HepG2 (cell line): ENCODE data around the gene MAPK7. TPM values are rescaled to one million over a fixed set of nuclear protein-coding genes. Genes with fewer than 3 reads are reported as not detected.

ENCODE experiments used
- ATAC-seq: fragments of 200-7000 bp; cut with Tn5 transposase; 3 replicates; pipeline ENCODE4 v1.9.1; 2020; ENCODE audit warnings: mild to moderate bottlenecking, moderate library complexity
- BruUV-seq: library from RNA; stranded (reverse); fragments of 400-500 nt; replicated peaks from 2 replicates; lab custom pipeline; 2021; lab: Mats Ljungman, UMichigan
- CTCF ChIA-PET: fragments of 300-600 bp; formaldehyde crosslinking; extraction: SDS; loops from one replicate; lab custom pipeline; 2021; ENCODE audit warnings: low total read pairs, inconsistent platforms, low intra/inter-chr PET ratio; lab: Yijun Ruan, JAX
- POLR2A ChIA-PET: fragments of 350-600 bp; sonication (Branson Sonifier 250); formaldehyde crosslinking; loops from one replicate; lab custom pipeline; 2020; ENCODE audit warnings: antibody characterized with exemption, inconsistent platforms; lab: Yijun Ruan, JAX
- DNase-seq: peaks from one replicate; pipeline ENCODE4 v3.0.0-alpha.2; 2015; ENCODE audit warnings: low spot score
- FAIRE-seq: peaks from 3 replicates; lab custom pipeline; 2011; peaks lifted over from hg19 to GRCh38; lab: Jason Lieb, UNC
- H2AFZ ChIP-seq: one replicate; pipeline ENCODE4 v1.6.1; 2011; ENCODE audit warnings: low read length, inconsistent platforms
- H3K27ac ChIP-seq: fragments of 300-600 bp; 3 replicates; pipeline ENCODE4 v1.8.0; 2011; ENCODE audit warnings: mixed run types, mild to moderate bottlenecking, mixed read lengths, low read length, inconsistent platforms; ENCODE audit not compliant: insufficient read depth; ENCODE audit errors: extremely low read length
- H3K27me3 ChIP-seq, 2 experiments: fragments of 200-600 bp in 1 of 2; 2 replicates in 1 of 2; 3 replicates in 1 of 2; pipeline versions ENCODE4 v1.6.0 to v1.8.0; 2011; ENCODE audit warnings: low read length in 2 of 2, mild to moderate bottlenecking in 2 of 2, moderate library complexity in 2 of 2, inconsistent platforms in 1 of 2; ENCODE audit not compliant: insufficient read depth in 2 of 2, control insufficient read depth in 1 of 2
- H3K36me3 ChIP-seq, 2 experiments: fragments of 200-600 bp in 1 of 2; replicated peaks in 1 of 2; 2 replicates in 1 of 2; 3 replicates in 1 of 2; pipeline versions ENCODE4 v1.5.1 to v1.8.0; 2011; ENCODE audit warnings: low read length in 2 of 2, inconsistent platforms in 1 of 2; ENCODE audit not compliant: insufficient read depth in 2 of 2, control insufficient read depth in 1 of 2
- H3K4me1 ChIP-seq: 2 replicates; pipeline ENCODE4 v1.5.1; 2012; ENCODE audit warnings: low read length, inconsistent platforms; ENCODE audit not compliant: insufficient read depth
- H3K4me2 ChIP-seq: 2 replicates; pipeline ENCODE4 v1.6.0; 2011; ENCODE audit warnings: low read depth, low read length, inconsistent platforms
- H3K4me3 ChIP-seq, 3 experiments: fragments of 200-600 bp in 1 of 3; sonication (generic), shearing (Covaris generic) in 1 of 3; replicated peaks in 1 of 3; 2 replicates each; pipeline ENCODE4 v1.5.1; 2011 to 2016; ENCODE audit warnings: low read length in 3 of 3, inconsistent platforms in 2 of 3, low read depth in 2 of 3, mild to moderate bottlenecking in 2 of 3, control low read depth in 1 of 3, mixed read lengths in 1 of 3; ENCODE audit not compliant: insufficient read depth in 1 of 3
- H3K79me2 ChIP-seq: one replicate; pipeline ENCODE4 v1.6.1; 2011; ENCODE audit warnings: low read length, inconsistent platforms; ENCODE audit not compliant: insufficient read depth
- H3K9ac ChIP-seq: 2 replicates; pipeline ENCODE4 v1.6.0; 2011; ENCODE audit warnings: mild to moderate bottlenecking, low read depth, low read length, inconsistent platforms; ENCODE audit not compliant: insufficient read depth
- H3K9me3 ChIP-seq: 2 replicates; pipeline ENCODE4 v1.5.1; 2012; ENCODE audit warnings: mild to moderate bottlenecking, low read length
- H4K20me1 ChIP-seq: 2 replicates; pipeline ENCODE4 v1.6.0; 2011; ENCODE audit warnings: inconsistent platforms, mild to moderate bottlenecking, low read length, moderate library complexity; ENCODE audit not compliant: insufficient read depth
- HINFP ChIP-seq: sonication (generic); formaldehyde crosslinking; IDR thresholded peaks from 2 replicates; pipeline ENCODE4 v1.4.0; 2020; ENCODE audit warnings: low read depth, mild to moderate bottlenecking, missing genetic modification reagents
- NCOR1 ChIP-seq: fragments of 200-600 bp; sonication (generic); IDR thresholded peaks from 2 replicates; pipeline ENCODE4 v1.7.0; 2017; ENCODE audit warnings: antibody characterized with exemption, low read length, borderline replicate concordance
- NFE2L1 ChIP-seq: sonication (generic); formaldehyde crosslinking; IDR thresholded peaks from 2 replicates; pipeline ENCODE4 v1.4.0; 2020; ENCODE audit warnings: missing genetic modification reagents, mild to moderate bottlenecking, borderline replicate concordance
- NFYC ChIP-seq: IDR thresholded peaks from 2 replicates; pipeline ENCODE4 v1.6.1; 2016; ENCODE audit warnings: missing genetic modification reagents, missing compliant biosample characterization
- NR3C1 ChIP-seq: sonication (generic); formaldehyde crosslinking; IDR thresholded peaks from 2 replicates; pipeline ENCODE4 v1.4.0; 2020; ENCODE audit warnings: missing genetic modification reagents
- ZFP36L2 ChIP-seq: sonication (generic); formaldehyde crosslinking; IDR thresholded peaks from 2 replicates; pipeline ENCODE4 v1.4.0; 2020; ENCODE audit warnings: missing genetic modification reagents
- ZNF207 ChIP-seq: fragments of 450-650 bp; IDR thresholded peaks from 2 replicates; pipeline ENCODE4 v1.6.1; 2016; ENCODE audit warnings: antibody characterized with exemption, borderline replicate concordance
- ZNF839 ChIP-seq: sonication (generic); formaldehyde crosslinking; IDR thresholded peaks from 2 replicates; pipeline ENCODE4 v1.4.0; 2020; ENCODE audit warnings: missing genetic modification reagents, mild to moderate bottlenecking, borderline replicate concordance
- WGBS: methylation state at CpG from one replicate; pipeline ENCODE4 v1.1.6; 2017; ENCODE audit warnings: low lambda C conversion rate; 5-methylcytosine and 5-hydroxymethylcytosine counted together
- in situ Hi-C: cut with HindIII; loops from 2 replicates; pipeline ENCODE4 v1.10.0; 2017; ENCODE audit warnings: low pct_unique_long_range_greater_than_20kb; ENCODE audit not compliant: extremely low pct_ligation_motif_present
- intact Hi-C: fragments of 100-400 bp; cut with micrococcal nuclease; formaldehyde crosslinking; loops from one replicate; pipeline ENCODE4 v1.10.0; 2022; ENCODE audit not compliant: unreplicated experiment
- polyA plus RNA-seq, 8 experiments: library from polyadenylated mRNA; depleted of rRNA in 3 of 8; stranded (reverse) in 7 of 8; unstranded in 1 of 8; fragments of >200 nt; fragmentation: Illumina TruSeq in 4 of 8; extraction: Trizol in 4 of 8; gene quantifications; 2 replicates each; pipeline versions ENCODE4 v1.2.1 to v1.2.3, GENCODE V29; 2011 to 2016; ENCODE audit warnings: low read depth in 4 of 8, missing spikeins in 1 of 8, mixed read lengths in 1 of 8; ENCODE audit not compliant: insufficient read depth in 1 of 8
- total RNA-seq, 5 experiments: library from RNA; depleted of rRNA; stranded (reverse); fragments of >200 nt; fragmentation: Illumina TruSeq; extraction: Trizol; gene quantifications; 2 replicates each; pipeline ENCODE4 v1.2.3, GENCODE V29; 2016; ENCODE audit warnings: low read depth in 1 of 5
- TF ChIP-seq, protein P1 (sequence below): sonication (generic); formaldehyde crosslinking; IDR thresholded peaks from 2 replicates; pipeline ENCODE4 v1.4.0; 2020; ENCODE audit warnings: missing genetic modification reagents, borderline replicate concordance
- TF ChIP-seq, protein P2 (sequence below): sonication (generic); formaldehyde crosslinking; IDR thresholded peaks from 2 replicates; pipeline ENCODE4 v1.8.0; 2022; ENCODE audit warnings: mild to moderate bottlenecking, missing genetic modification reagents; ENCODE audit not compliant: insufficient replicate concordance
- TF ChIP-seq, protein P3 (sequence below): sonication (generic); formaldehyde crosslinking; IDR thresholded peaks from 2 replicates; pipeline ENCODE4 v1.4.0; 2020; ENCODE audit warnings: missing genetic modification reagents

Gene MAPK7
- total and polyA plus RNA-seq, 2 of the 13 experiments (the other 11 are each of a cell fraction or from before 2014, with no cell fraction given), result 2.9 to 5.9 TPM

DNA sequence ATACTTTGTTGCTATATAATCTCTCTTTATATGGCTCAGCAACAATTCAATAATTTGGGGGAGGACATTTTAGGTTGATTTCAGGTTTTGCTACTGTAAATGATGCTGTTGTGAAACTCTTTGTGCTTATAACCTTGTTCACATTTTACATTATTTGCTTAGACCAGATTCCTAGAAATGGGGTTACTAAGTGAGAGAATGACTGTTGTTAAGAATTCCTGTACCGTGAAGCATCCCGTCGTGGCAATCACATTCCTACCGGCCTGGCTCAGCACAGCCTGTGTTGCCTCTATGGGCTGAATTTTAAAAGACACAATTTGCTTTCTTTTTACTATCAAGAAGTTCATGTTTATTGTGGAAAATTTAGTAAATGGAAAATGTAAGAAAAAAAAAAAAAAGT, 47.2 kb upstream of the MAPK7 start (continued):
- TF ChIP-seq ZNF839 (CRISPR knock-in tag) (no peak), ZFP36L2 (CRISPR knock-in tag) (no peak), NR3C1 (CRISPR knock-in tag) (no peak)
- TF ChIP-seq, protein P1, sequence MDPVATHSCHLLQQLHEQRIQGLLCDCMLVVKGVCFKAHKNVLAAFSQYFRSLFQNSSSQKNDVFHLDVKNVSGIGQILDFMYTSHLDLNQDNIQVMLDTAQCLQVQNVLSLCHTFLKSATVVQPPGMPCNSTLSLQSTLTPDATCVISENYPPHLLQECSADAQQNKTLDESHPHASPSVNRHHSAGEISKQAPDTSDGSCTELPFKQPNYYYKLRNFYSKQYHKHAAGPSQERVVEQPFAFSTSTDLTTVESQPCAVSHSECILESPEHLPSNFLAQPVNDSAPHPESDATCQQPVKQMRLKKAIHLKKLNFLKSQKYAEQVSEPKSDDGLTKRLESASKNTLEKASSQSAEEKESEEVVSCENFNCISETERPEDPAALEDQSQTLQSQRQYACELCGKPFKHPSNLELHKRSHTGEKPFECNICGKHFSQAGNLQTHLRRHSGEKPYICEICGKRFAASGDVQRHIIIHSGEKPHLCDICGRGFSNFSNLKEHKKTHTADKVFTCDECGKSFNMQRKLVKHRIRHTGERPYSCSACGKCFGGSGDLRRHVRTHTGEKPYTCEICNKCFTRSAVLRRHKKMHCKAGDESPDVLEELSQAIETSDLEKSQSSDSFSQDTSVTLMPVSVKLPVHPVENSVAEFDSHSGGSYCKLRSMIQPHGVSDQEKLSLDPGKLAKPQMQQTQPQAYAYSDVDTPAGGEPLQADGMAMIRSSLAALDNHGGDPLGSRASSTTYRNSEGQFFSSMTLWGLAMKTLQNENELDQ (CRISPR knock-in tag), result no peak
- TF ChIP-seq, protein P2, sequence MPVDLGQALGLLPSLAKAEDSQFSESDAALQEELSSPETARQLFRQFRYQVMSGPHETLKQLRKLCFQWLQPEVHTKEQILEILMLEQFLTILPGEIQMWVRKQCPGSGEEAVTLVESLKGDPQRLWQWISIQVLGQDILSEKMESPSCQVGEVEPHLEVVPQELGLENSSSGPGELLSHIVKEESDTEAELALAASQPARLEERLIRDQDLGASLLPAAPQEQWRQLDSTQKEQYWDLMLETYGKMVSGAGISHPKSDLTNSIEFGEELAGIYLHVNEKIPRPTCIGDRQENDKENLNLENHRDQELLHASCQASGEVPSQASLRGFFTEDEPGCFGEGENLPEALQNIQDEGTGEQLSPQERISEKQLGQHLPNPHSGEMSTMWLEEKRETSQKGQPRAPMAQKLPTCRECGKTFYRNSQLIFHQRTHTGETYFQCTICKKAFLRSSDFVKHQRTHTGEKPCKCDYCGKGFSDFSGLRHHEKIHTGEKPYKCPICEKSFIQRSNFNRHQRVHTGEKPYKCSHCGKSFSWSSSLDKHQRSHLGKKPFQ (CRISPR knock-in tag), result no peak
- TF ChIP-seq, all 625 proteins: peak for 3

- no peaks in the 10 kb centered on the region for H3K27me3 ChIP-seq
- H3K4me1 ChIP-seq, result peaks cover 17% of the 10 kb centered on the region
- no peaks in the 10 kb centered on the region for H4K20me1 ChIP-seq
- BruUV-seq, result no TSS peak
- H3K9me3 ChIP-seq, result no peaks in the 10 kb centered on the region
- in situ Hi-C loops (no loop called here), intact Hi-C loops (no loop called here)
- H3K79me2 ChIP-seq, result no peaks in the 10 kb centered on the region
- no peak overlapping the region for H2AFZ ChIP-seq
- H3K27ac ChIP-seq, result no peak overlapping the region
- no peaks in the 10 kb centered on the region; a peak in 1 of 5 replicates for H3K36me3 ChIP-seq
- H3K4me3 ChIP-seq, result no peak overlapping the region
- ATAC-seq, result no peak
- DNase-seq, result no peak
- no peak overlapping the region for H3K4me2 ChIP-seq
- ChIA-PET POLR2A (no interaction called here), CTCF (no interaction called here)
- WGBS, result 98% methylated on average over 9 of the region's 13 CpGs
- no peak overlapping the region for H3K9ac ChIP-seq
- no peak for FAIRE-seq
- no peak for TF ChIP-seq NFYC
- no peak for TF ChIP-seq HINFP (CRISPR knock-in tag)
- TF ChIP-seq NCOR1, result no peak
- TF ChIP-seq, protein P3, sequence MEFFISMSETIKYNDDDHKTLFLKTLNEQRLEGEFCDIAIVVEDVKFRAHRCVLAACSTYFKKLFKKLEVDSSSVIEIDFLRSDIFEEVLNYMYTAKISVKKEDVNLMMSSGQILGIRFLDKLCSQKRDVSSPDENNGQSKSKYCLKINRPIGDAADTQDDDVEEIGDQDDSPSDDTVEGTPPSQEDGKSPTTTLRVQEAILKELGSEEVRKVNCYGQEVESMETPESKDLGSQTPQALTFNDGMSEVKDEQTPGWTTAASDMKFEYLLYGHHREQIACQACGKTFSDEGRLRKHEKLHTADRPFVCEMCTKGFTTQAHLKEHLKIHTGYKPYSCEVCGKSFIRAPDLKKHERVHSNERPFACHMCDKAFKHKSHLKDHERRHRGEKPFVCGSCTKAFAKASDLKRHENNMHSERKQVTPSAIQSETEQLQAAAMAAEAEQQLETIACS (CRISPR knock-in tag), result no peak
- no peak for TF ChIP-seq ZNF207
- no peak for TF ChIP-seq NFE2L1 (CRISPR knock-in tag)
These were observed 46.6 kb upstream of the MAPK7 start for GRCh38 chr17:19331543-19332245.
